IPS DF 6.9 (cell line): ENCODE results near the gene SMCR8.

ENCODE experiments used
- DNase-seq: peaks from one replicate; pipeline ENCODE4 v3.0.0-alpha.2; 2013; ENCODE audit warnings: low read depth, low spot score
- H3K27ac ChIP-seq: one replicate; pipeline ENCODE4 v1.5.1; 2013; ENCODE audit warnings: low read length, control low read depth
- H3K27me3 ChIP-seq: 2 replicates; pipeline ENCODE4 v1.6.1; 2013; ENCODE audit warnings: mild to moderate bottlenecking, low read length; ENCODE audit not compliant: control insufficient read depth, insufficient read depth
- H3K36me3 ChIP-seq: 2 replicates; pipeline ENCODE4 v1.6.1; 2013; ENCODE audit warnings: low read length; ENCODE audit not compliant: control insufficient read depth, insufficient read depth
- H3K4me1 ChIP-seq: 2 replicates; pipeline ENCODE4 v1.6.1; 2013; ENCODE audit warnings: low read length; ENCODE audit not compliant: control insufficient read depth, insufficient read depth
- H3K4me3 ChIP-seq: 2 replicates; pipeline ENCODE4 v1.5.1; 2013; ENCODE audit warnings: mild to moderate bottlenecking, low read length
- H3K9me3 ChIP-seq: 2 replicates; pipeline ENCODE4 v1.6.1; 2013; ENCODE audit warnings: low read length, inconsistent platforms; ENCODE audit not compliant: control insufficient read depth, insufficient read depth
- WGBS: extraction: QIAGEN DNeasy Blood & Tissue Kit; methylation state at CpG from one replicate; pipeline ENCODE4 v1.1.7; 2013; ENCODE audit warnings: mixed read lengths, missing lambda C conversion rate; ENCODE audit not compliant: insufficient read length, insufficient coverage; 5-methylcytosine and 5-hydroxymethylcytosine counted together

The SMCR8 gene, protein sequence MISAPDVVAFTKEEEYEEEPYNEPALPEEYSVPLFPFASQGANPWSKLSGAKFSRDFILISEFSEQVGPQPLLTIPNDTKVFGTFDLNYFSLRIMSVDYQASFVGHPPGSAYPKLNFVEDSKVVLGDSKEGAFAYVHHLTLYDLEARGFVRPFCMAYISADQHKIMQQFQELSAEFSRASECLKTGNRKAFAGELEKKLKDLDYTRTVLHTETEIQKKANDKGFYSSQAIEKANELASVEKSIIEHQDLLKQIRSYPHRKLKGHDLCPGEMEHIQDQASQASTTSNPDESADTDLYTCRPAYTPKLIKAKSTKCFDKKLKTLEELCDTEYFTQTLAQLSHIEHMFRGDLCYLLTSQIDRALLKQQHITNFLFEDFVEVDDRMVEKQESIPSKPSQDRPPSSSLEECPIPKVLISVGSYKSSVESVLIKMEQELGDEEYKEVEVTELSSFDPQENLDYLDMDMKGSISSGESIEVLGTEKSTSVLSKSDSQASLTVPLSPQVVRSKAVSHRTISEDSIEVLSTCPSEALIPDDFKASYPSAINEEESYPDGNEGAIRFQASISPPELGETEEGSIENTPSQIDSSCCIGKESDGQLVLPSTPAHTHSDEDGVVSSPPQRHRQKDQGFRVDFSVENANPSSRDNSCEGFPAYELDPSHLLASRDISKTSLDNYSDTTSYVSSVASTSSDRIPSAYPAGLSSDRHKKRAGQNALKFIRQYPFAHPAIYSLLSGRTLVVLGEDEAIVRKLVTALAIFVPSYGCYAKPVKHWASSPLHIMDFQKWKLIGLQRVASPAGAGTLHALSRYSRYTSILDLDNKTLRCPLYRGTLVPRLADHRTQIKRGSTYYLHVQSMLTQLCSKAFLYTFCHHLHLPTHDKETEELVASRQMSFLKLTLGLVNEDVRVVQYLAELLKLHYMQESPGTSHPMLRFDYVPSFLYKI

DNA sequence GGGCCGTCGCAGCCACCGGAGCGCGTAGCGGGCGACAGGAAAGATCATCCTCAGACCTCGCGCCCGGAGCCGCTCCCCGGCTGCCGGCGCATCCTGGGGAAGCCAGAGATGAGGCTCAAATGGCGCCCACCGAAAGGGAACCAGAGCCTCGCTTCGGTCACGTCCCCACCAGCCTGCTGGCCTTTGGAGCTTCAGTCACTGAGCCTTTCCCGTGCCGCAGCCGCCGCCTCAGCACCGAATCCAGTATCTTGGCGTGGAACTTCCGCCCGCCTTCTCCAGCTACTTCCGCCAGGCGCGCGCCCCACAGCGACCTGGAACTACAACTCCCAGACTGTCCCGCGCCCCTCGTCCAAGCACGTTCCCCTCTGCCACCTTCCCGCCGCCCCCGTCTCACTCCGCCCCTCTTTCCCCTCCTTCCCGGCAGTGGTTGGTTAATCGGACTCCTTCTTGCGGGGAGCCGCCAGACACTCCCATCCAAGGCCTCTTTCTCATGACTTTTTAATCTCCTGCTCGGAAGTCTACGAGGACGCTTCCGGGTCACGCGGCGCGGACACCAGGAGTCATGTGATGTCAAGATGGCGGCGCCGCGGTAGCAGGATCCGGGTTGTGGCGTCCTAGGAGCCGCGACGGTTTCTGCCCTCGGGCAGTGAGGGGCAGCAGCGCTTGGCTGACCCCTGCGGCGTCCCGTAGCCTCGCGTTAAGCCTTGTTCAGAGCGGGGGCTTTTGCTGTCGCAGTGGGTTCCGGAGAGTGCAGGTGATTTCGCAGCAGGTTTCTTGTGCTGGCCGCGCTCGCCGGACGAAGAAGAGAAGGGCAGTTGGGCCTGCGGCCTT is at the start of gene SMCR8, which contains the start of gene TOP3A:
SMCR8 (plus strand) TSS at position 563 of the 831 bp plus-strand sequence. CDS start 497 bp downstream, outside the sequence.
TOP3A (minus strand) TSS at position 264 of the 831 bp plus-strand sequence; CDS start at position 48, 216 bp downstream.
- Histone ChIP-seq H3K4me3 (peak within 1 kb of the TSS; percentile 71), H3K27ac (no peak within 1 kb of the TSS), H3K27me3 (no peaks in the 10 kb centered on the region), H3K9me3 (no peaks in the 10 kb centered on the region), H3K4me1 (0 out of 2 replicates have a peak, but pooled peaks cover 2% of the 10 kb centered on the region), H3K36me3 (peaks cover 5% of the 10 kb centered on the region; the same call in 1 of the 2 replicates)
- DNase-seq: peak; percentile 76
- WGBS: no CpG with 5 or more reads among the region's 78 CpGs

DNA sequence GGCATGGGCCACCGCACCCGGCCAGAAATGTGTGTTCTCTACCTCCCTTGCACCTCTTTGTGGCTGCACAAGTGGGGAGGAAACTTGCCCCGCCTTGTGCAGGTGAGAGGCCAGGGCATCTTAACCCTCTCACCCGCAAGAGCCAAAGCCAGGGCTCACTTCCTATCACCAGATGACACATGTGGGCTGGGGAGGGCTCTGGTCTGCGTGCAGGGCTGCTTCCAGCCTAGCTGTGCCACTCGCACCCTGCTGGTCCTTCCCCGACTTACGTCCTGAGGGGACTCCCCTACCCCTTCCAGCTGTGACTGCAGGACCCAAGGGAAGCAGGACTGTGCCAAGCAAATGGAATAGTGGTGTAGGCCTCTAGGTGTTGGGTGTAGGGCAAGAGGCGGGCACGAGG is 47.7 kb upstream of the SMCR8 start:
- H3K9me3 ChIP-seq: no peaks in the 10 kb centered on the region; the same call in 1 of the 2 replicates
- no peak for DNase-seq
- no peaks in the 10 kb centered on the region for H3K27me3 ChIP-seq
- no CpG with 5 or more reads among the region's 10 CpGs for WGBS
- H3K36me3 ChIP-seq: peaks cover 21% of the 10 kb centered on the region
- H3K4me1 ChIP-seq: 0 out of 2 replicates have a peak, but pooled peaks cover 1% of the 10 kb centered on the region
- H3K27ac ChIP-seq: no peak overlapping the region
- no peak overlapping the region for H3K4me3 ChIP-seq

DNA sequence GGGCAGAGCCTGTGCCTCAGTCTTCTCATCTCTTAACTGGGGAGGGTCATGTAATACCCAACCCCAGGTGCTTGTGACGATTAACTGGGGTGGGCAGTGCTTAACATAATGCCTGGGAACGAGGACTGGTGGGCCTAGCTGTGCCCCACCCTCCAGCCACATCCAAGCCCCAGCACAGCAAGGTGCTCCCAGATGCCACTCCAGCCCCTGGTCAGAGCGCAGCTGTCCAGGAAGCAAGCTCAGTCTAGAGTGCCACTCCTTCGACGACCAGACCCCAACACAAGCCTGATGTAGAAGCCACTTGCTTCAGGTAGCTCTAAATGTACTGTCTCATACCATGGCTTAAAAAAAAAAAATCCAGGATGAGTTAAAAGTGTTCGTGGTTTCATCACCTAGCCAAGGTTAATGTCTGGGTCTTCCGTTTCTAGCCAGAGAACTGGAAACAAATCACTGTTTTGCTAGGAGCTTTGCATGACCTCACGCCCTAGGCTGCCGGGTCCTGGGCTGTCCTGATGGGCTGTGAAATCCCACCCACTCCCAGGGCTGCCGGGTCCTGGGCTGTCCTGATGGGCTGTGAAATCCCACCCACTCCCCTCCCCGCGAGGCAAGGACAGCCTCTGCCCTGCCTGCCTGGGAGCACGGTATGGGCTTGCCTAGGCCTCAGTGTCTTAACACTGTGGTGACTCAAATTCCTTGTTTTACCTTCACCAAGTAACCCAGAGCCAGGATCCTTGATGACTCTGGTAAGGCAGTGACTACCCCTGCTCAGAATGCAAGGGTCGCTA is 47.0 kb upstream of the SMCR8 start:
- no peaks in the 10 kb centered on the region for H3K27me3 ChIP-seq
- 0 out of 2 replicates have a peak, but pooled peaks cover 1% of the 10 kb centered on the region for H3K4me1 ChIP-seq
- no peak overlapping the region for H3K4me3 ChIP-seq
- H3K9me3 ChIP-seq: no peaks in the 10 kb centered on the region; the same call in 1 of the 2 replicates
- no CpG with 5 or more reads among the region's 14 CpGs for WGBS
- H3K36me3 ChIP-seq: peaks cover 19% of the 10 kb centered on the region
- DNase-seq: no peak
- no peak overlapping the region for H3K27ac ChIP-seq

- H3K4me1 ChIP-seq: 0 out of 2 replicates have a peak, but pooled peaks cover 1% of the 10 kb centered on the region
- H3K36me3 ChIP-seq: 0 out of 2 replicates have a peak, but pooled peaks cover 9% of the 10 kb centered on the region
- DNase-seq: no peak
- no peak overlapping the region for H3K4me3 ChIP-seq
- no peaks in the 10 kb centered on the region; the same call in 1 of the 2 replicates for H3K9me3 ChIP-seq
- WGBS: no CpG with 5 or more reads among the region's 14 CpGs
- H3K27ac ChIP-seq: no peak overlapping the region
- no peaks in the 10 kb centered on the region for H3K27me3 ChIP-seq
Observed at GRCh38 chr17:18270046-18270931, 44.8 kb upstream of the SMCR8 start.

DNA sequence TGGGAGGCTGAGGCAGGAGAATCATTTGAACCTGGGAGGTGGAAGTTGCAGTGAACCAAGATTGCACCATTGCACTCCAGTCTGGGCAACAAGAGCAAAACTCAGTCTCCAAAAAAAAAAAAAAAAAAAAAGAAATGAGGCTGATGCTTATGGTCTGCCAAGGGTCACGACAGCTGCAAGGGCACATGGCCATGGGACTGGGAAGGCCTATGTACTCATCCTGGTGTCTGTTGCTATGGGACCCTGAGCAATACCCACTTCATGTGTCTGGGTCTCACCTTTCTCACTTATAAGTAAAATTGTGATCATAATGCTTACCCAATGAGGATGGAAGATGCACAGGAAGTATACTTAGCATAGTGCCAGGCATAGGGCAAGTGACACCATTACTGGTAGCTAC is 38.0 kb upstream of the SMCR8 start:
- H3K4me1 ChIP-seq: no peaks in the 10 kb centered on the region
- no peaks in the 10 kb centered on the region for H3K27me3 ChIP-seq
- DNase-seq: no peak
- WGBS: no CpG with 5 or more reads among the region's 1 CpG
- no peak overlapping the region for H3K4me3 ChIP-seq
- H3K9me3 ChIP-seq: no peaks in the 10 kb centered on the region
- no peak overlapping the region for H3K27ac ChIP-seq
- H3K36me3 ChIP-seq: peaks cover 40% of the 10 kb centered on the region

DNA sequence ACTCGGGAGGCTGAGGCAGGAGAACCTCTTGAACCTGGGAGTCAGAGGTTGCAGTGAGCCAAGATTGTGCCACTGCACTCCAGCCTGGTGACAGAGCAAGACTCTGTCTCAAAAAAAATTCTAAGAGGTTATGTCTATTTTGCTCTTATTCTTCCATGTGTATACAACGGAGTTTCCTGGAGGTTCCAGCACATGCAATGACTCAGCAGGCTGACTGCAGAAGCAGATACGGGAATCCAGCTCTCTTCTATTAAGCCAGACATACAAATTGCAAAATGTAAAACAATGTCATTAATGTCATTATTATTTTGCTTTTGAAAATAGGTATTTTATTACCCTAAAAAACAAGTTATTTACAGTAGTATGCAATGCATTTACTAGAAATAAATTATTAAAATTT is 36.2 kb upstream of the SMCR8 start:
- no peak overlapping the region for H3K27ac ChIP-seq
- no peak overlapping the region for H3K4me3 ChIP-seq
- H3K9me3 ChIP-seq: no peaks in the 10 kb centered on the region
- peaks cover 49% of the 10 kb centered on the region for H3K36me3 ChIP-seq
- no peak for DNase-seq
- WGBS: no CpG with 5 or more reads among the region's 3 CpGs
- no peaks in the 10 kb centered on the region for H3K4me1 ChIP-seq
- H3K27me3 ChIP-seq: no peaks in the 10 kb centered on the region

GRCh38 chr17:18280249-18280648 is 34.8 kb upstream of the SMCR8 start:
- Histone ChIP-seq H3K9me3 (no peaks in the 10 kb centered on the region), H3K36me3 (peaks cover 48% of the 10 kb centered on the region), H3K4me3 (no peak overlapping the region), H3K27ac (no peak overlapping the region), H3K4me1 (no peaks in the 10 kb centered on the region), H3K27me3 (no peaks in the 10 kb centered on the region)
- WGBS: no CpG with 5 or more reads among the region's 4 CpGs
- no peak for DNase-seq

DNA sequence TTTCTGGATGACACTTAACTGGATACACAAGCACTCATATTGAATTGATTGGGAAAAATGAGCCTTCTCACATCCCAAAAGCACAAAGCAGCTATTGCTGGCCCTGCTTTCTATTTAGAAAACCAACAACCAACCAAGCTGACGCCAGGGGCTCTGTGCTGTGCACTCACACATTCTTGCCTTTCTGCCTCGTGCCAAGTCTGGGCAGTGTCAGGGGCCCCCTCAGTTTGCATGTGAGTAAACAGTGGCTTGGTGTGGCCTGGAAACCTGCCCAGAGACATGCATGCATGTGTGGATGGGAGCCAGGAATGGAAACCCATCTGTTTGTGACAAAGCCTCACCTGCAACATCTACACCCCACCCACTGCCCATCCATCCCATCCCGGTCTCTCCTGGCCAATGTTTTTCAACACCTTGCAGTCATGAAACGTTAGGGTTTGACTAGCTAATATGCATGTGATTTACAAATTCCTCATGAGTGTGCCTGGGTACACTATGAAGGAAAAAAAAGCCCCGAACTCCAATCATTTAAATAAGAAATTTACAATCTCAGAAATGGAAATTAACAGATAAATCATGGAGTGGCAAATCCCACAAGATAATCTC is 34.2 kb upstream of the SMCR8 start:
- H3K36me3 ChIP-seq: peaks cover 48% of the 10 kb centered on the region
- no peaks in the 10 kb centered on the region for H3K27me3 ChIP-seq
- DNase-seq: no peak
- no peaks in the 10 kb centered on the region for H3K4me1 ChIP-seq
- WGBS: no CpG with 5 or more reads among the region's 5 CpGs
- no peak overlapping the region for H3K27ac ChIP-seq
- H3K9me3 ChIP-seq: no peaks in the 10 kb centered on the region
- no peak overlapping the region for H3K4me3 ChIP-seq
